GM19438 (cell line): ENCODE results near the gene CHD6.

Experiments used
- ATAC-seq: cut with Tn5 transposase; IDR thresholded peaks from one replicate; pipeline ENCODE4 v1.9.1; 2021; ENCODE audit warnings: low read depth; ENCODE audit not compliant: unreplicated experiment

CHD6 gene

DNA sequence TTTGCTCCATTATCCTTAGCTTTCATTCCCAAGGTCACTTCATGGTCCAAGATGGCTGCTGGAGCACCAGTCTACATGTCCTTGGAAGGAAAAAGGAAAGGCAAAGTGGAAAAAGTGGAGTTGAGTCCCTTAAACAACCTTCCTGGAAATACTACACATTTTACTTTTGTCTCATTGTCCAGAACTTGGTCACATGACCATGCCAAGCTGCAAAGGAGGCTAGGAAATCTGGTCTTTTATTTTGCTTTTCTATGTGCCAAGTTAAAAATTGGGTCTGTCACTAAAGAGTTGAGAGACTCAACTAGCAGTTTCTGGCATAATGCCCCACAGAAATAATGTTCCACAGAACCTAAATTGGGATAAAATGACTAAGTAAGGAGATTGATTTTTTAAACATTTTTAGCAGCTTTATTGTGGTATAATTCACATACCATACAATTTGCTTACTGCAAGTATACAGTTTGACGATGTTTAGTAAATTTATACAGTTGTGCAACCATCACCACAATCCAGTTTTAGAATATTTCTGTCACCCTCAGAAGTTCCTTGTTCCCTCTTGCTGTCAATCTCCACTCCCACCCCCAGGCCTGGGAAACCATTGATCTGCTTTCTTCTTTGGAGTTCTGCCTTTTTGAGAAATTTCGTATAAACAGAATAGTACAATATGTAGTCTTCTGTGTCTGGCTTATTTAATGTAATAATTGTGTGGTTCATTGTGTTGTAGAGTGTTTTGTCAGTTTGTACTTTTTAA, 5.6 kb upstream of the CHD6 start:
- ATAC-seq: no peak

DNA sequence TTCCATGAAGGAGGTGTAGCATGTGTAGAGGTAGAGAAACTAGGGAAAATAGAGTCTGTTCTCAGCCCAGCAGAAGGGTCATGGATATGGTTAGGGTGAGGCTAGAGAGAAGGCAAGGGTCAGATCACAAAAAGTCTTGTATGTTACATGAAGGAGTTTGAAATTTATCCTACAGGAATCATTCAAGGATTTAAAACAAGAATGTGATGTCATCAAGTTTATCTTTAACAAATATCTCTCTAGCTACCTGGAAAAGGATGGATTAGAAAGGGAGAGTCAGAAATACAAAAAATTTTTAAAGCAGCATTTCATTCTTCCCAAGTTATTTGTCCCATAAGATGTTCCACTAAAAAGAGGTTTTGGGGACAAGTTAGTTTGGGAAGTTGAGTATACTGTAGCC, 4.4 kb upstream of the CHD6 start:
- no peak for ATAC-seq

DNA sequence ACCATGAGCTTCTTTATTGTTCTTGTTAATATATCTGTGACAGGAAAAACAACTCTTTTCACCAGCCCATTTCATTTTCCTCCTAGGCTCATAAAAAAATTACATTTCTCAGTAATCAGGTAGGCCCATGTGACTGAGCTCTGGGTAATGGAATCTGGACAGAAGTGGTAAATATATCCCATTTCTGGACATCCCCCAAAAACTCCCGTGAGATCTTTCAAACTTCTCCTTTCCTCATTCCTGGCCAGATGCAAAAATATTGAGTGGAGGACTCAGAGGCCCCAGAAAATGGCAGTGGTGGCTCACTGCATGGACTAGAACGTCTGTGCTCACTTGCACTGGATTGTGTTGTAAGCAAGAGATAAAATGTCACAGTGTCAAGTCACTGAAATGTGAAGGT, 3.8 kb upstream of the CHD6 start:
- ATAC-seq: no peak

DNA sequence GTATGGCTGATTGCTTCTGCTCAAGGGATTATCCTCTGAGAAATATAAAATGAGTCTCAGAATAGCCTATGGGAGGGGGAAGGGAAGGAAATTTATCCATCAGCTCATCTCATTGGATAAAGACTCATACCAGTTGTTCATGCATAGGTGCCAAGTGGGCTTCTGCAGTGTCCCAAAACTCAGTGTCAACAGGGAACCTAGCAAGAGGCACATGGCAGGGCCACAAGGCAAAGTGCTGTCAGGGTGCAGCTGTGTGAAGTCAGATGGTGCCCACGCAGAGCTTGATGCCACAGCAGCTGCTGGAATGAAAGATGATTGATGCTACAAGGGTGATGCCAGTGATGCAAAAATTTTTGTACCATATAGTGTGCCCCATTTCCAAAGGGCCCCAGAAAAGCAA, 3.2 kb upstream of the CHD6 start:
- no peak for ATAC-seq

DNA sequence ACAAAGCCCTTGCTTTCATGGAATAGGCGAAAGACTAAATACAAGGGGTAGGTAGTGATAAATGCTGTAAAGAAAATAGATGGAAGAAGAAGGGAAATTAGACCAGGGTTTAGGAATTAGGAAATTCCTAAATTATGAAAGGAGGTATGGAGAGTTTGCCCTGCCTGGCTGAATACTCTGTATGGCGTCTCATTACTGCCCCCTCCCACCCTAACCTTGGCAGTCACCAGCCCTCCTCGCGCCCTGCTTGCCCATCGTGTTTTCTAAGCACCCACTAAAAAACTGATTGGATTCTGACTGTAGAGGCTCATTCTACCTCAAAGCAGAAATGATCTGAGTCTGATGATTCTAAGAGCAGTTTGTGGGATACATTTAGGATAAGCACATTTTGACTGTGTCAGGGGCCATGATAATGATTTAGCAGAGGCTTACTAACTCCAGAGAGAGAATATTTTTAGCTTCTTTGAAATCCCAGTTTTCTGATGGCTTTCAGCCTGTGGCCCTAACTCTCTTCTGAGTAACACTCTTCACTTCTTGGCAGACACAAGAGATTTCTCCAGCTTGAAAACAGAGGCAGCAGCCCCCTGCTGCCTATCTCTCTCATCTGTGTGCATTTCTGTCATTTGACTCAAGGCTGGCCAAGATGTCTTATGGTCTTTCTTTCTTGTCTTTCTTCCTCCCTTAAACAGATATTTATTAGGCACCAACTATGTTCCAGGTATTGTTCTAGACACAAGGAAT, 1.4 kb upstream of the CHD6 start:
- ATAC-seq: no peak

DNA sequence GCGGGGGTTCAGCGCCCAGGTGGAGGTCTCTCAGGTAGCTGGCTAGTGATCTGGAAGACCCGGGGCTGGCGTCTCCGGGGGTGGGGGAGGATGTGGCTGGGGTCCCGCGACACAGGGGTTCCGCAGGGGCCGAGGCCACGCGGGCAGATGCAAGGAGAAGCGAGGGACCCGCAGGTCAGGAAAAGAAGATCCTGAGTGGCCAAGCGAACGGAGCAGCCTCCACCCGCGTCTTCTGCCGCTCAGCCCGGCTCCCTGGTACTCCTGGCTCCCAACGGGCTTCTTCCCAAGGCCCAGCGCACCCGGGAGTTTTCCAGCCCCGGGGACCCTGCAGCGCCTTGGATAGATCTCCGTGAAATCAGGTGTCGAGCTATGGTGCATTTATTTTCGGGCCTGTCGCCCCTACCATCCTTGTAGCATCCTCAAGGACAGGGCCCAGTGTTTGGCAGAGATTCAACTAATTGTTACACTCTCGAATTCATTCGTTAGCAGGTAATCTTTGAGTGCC, 682 bp upstream of the CHD6 start:
- no peak for ATAC-seq

DNA sequence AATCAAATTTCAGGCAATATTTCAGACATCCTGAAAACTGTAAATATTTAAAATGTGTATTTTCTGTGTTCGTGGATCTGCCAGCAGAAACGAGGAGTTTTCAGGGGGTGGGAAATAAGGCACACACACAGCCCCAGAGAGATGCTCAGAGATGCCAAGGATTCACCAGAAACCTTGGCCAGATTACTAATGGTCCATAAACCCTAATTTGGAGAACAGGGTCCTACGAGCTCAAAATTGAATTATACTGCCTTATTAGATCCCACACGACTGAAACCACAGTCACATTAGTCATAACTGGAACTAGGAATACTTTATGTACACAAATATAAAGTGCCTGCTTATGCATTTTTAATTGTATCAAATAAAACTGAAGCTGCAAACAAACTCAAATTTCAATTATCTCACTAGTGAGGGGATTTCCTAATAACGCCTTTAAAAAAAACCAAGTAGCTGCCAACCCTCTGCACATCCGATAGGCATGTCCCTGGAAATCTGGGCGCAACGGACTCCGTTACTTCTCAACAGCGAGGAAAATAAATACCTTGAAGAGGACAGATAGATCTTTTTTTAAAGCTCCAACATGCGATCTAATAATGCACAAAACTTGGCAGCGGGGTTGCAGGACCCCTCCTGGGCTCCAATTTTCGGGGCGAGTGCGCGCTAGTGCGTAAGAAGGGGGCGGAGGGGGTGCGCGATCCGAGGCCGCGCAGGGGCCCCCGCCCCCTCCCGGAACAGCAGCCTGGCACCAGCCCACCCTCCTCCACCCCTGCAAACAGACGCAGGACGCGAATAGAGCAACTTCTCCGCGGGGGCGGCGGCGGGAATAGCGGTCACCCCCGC, 897 bp downstream of the CHD6 start:
- peak; percentile 4 for ATAC-seq

DNA sequence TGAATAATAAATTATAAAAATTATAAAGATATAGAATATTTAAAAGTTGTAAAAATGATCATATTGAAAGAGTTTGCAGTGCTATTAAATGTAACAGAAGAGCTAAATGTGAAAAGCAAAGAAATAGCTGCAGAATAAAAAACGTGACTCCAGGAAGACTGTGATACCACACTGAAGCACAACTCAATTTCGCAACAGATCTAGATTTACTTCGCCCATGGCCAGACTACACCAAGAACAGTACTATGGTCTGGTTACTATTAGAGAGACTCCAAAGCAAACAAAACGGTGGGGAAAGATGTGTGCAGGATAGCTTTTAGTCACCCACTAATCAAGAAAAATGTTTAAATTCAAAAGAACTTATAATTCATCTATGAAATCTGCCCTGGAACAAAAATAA, 1.9 kb downstream of the CHD6 start:
- no peak for ATAC-seq

DNA sequence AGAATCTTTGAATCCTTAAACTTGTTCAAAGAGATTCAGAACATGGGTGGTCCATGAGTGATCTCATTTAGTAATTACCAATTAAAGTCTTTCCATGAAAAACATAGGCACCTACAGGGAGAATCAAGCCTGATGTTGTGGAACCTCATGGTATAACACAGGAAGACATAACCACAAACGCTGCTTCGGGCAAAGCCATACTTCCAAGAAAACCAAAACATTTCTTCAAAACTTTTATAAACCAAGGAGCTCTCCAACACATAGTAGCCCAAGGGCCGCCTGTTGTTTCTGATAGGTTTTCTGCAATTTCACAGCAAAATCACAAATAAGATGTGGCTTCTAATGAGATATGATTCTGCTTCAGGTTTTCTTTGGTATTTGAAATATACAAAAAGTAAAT, 2.5 kb downstream of the CHD6 start:
- no peak for ATAC-seq

DNA sequence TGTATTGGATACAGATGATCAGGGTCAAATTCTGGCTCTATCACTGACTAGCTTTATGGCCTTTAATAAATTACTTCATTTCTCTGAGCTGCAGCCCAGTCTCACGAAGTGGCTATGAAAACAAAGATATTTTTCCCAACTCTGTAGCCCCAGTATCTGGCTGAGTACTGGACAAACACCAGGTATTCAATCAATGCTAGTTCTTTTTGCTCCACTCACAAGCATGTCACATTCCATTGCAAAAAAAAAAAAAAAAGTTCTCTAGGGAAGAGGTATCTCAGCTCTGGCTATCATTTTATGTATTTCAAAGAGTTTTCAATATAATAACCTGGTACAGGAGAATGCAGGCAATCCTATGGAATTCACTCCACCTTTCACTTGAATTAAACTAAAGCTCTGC, 3.1 kb downstream of the CHD6 start:
- no peak for ATAC-seq

DNA sequence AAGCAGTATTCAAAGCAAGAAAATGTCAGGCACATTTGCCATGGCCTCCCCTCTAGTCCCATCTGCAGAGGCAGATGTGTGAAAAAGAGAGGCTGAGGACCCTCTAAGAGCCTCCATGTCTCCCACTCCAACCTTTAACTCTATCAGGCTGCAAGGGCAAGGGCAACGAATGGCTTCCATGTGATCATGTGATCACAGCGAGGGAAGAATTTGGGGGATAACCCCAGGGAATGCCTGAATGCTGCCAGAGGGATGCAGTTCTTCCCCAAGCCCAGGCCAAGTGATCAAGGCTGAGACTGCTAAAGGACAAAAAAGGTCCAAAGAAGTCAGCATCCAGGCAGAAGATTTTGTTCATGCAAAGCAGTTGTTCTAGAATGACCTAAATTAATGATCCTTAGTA, 4.9 kb downstream of the CHD6 start:
- ATAC-seq: no peak

DNA sequence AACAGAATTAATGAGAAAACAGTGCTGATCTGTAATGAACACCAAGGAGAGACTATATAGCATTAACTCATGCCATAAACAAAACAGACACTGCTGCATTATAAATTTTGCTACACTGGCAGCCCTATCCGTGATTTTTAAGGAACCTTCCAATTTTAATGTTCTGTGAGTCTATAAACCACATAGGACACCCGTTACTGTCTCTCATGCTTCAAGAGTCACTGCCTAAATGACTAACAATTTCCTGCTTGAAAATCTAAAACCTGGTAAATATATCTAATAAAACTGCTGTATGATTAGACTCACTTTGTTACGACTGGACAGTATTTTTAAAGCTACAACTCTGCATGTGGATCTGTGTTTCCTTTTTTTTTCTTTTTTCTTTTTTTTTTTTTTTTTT, 8.7 kb downstream of the CHD6 start:
- ATAC-seq: no peak

DNA sequence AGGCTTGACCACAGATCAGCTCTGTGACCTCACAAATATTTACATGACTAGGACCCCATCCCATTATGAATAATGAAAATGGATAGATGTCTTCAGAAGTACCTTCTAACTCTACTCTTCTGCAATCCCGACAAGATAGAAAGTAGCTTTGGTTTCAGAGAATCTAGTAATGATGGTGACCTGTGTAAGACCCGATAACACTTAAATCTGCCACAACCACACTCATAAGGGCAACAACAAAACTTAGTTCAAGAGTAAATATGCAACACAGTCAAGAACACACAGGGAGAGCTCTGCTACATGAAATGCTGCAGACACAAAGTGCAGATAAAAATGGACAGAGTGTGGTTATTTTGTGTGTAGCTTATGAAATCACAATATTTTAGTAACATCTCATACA, 9.6 kb downstream of the CHD6 start:
- no peak for ATAC-seq

DNA sequence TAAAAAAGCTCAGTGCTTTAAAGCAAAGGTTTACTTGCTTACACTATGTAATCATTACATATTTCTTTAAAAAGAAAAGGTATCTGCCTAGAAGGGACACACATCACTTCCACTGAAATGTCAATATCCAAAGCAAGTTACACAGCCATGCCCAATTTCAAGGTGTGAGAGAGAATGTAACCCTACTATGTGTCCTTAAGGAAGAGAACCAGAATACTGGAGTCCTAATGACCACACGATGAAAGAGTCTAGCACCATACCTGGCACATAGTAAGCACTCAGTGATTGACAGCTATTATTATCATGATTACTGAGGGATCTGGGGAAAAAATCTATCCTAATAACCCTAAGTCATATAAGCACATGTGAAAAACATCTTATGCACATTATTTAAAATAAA, 10.4 kb downstream of the CHD6 start:
- ATAC-seq: no peak

DNA sequence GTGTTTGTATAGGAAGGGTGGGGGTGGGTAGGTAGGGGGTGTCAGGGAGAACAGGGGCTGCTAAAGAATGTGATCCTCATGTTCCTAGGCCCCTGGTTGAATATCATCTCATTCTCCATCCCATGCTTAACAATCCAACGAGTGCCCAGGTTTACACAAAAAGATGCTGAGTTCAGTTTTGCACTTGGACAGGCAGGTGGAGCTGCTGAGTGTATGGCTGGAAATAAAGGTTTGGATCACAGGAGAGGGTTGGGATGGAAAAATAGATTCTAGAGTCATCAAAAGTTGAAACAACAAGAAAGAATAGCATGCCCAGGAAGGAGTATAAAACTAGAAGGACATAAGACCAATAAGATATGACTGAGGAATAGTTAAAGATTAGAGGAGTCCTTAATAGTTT, 14.2 kb downstream of the CHD6 start:
- ATAC-seq: no peak

DNA sequence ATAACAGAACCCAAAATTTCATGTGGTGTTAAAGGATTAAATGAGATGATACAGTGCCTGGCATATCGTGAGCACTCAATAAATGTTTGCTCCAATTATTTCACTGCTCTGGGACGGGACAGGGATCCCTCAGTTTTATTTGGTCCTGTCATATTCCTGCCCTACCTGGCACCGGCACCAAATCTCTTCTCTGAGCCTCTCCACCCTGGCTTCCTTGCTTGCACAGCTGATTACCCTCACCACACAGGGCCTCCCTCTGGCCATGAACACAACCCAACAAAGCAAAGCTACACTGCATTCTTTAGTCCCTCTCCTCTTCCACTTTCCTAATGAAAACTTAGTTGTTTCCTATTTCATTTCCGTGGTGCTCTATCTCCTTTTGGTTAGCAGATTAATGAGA, 16.4 kb downstream of the CHD6 start:
- no peak for ATAC-seq

DNA sequence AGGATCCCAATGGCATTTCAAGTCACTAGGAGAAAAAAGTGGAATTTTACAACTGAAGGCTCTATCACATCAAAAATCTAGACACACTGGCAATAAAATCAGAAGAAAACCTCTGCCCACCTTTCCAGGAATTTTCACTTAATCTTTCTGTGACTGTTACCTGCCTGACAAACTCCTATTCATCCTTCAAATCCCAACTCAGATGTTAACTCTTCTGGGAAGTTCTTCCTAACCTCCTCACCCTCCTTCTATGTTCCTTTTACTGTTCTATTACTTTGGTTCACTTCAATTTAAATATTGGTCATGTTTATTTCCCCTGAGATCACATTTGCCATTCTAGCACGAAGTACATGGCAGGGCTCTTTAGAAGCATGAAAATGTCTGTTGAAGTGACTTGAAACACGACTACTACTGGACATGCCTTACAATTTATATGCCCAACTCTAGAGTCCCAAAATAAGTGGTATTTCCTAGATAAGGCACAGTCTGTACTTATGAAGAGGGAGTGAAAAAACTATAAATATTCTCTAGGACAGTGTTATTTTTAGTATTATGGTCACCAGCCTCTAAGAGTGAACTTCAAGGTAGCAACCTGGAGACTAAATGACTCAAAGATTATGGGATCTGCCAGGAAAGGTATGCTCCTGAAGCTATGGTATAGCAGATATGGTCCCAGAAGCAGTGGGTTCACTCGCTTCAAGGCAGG, 17.1 kb downstream of the CHD6 start:
- no peak for ATAC-seq

DNA sequence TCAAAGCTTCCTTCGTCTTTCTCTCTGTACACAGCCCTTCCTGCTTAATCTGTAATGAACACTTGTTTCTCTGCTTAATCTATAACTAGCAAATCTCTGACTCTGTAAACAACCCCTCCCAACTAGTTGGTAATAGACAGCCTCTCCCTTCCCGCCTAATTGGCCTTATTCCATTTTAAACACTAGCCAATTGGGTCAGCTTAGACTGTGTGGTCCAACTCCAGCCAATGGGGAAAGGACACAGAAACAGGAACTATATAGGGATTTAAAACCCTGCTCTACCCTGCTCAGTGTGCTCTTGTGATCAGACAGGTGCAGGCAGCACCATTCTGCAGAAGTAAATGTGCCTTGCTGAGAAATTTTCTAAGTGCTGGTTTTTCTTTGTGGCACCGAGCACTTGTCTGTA, 18.5 kb downstream of the CHD6 start:
- no peak for ATAC-seq

DNA sequence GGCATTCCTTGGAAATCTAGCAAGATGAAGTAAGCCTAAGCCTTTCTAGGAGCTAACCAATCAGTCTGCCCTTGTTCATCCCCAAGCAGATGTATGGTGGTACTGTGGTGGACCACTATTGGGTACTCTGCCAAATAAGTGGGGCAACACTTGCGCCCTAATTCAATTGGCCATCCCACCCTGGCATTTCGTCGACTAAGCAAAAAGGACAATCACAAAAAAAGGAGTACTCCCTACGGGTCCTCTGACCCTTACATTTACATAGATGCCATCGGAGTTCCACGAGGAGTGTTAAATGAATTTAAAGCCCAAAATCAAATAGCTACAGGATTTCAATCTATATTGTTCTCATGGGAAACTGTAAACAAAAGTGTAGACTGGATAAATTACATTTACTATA, 19.5 kb downstream of the CHD6 start:
- no peak for ATAC-seq

DNA sequence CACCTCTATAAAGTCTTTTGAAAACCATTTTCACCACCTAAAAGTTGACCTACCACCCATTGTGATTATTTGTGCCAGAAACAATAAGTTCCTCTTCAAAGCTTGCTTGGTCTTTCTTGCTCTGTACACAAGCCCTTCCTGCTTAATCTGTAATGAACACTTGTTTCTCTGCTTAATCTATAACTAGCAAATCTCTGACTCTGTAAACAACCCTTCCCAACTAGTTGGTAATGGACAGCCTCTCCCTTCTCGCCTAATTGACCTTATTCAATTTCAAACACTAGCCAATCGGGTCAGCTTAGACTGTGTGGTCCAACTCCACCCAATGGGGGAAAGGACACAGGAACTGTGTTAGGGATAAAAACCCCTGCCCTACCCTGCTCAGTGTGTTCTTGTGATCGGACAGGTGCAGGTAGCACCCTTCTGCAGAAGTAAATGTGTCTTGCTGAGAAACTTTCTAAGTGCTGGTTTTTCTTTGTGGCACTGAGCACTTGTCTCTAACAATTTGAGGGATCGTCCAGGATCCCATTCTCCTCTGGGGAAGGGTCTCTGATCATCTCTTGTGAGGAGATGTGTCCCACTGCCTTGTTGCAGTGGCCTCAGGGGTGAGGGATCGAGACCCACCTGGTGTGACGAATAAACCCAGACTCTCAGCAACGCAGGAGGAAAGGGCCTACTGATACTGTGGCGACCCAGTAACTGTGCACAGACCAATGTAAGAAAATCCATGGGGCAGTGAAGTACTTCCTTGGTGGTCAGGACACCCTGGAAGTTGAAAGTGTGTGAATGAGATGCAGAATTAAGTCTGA, 23.5 kb downstream of the CHD6 start:
- ATAC-seq: no peak
